SK-N-SH (cell line): ENCODE data around the gene LONRF3. TPM values are rescaled to one million over a fixed set of nuclear protein-coding genes. Genes with fewer than 3 reads are reported as not detected.
A peak's percentile ranks its signal among the peaks of the same experiment; 100 is the strongest.

Source experiments
- CTCF ChIA-PET: fragments of 300-600, 350-600 bp; formaldehyde crosslinking; extraction: SDS; loops from one replicate; lab custom pipeline; 2021; lab: Yijun Ruan, JAX
- POLR2A ChIA-PET: fragments of 350-600 bp; sonication (Branson Sonifier 250); formaldehyde crosslinking; extraction: SDS; loops from one replicate; lab custom pipeline; 2020; ENCODE audit warnings: antibody characterized with exemption, inconsistent platforms; lab: Yijun Ruan, JAX
- DNase-seq: peaks from one replicate; pipeline ENCODE4 v3.0.0; 2012
- H2AFZ ChIP-seq: fragments of 200-600 bp; sonication (generic); 2 replicates; pipeline ENCODE4 v1.8.1; 2016; ENCODE audit warnings: antibody characterized with exemption, mild to moderate bottlenecking, low read depth
- H3F3A ChIP-seq: fragments of 200-600 bp; sonication (generic); replicated peaks from 2 replicates; pipeline ENCODE3; 2016; ENCODE audit warnings: antibody characterized with exemption, mild to moderate bottlenecking; ENCODE audit not compliant: insufficient read depth
- H3K27ac ChIP-seq, 2 experiments: fragments of 200-500 bp in 1 of 2; fragments of 200-600 bp in 1 of 2; sonication (Bioruptor generic) in 1 of 2; sonication (generic), shearing (Covaris generic) in 1 of 2; 2 replicates each; pipeline versions ENCODE4 v1.5.1 to v1.6.1; 2014 to 2016; ENCODE audit warnings: low read depth in 2 of 2, inconsistent platforms in 1 of 2, low read length in 1 of 2, mild to moderate bottlenecking in 1 of 2, mixed read lengths in 1 of 2
- H3K27me3 ChIP-seq: fragments of 200-600 bp; sonication (generic), shearing (Covaris generic); 2 replicates; pipeline ENCODE4 v1.6.1; 2016; ENCODE audit warnings: mixed run types; ENCODE audit not compliant: insufficient read depth
- H3K36me3 ChIP-seq, 2 experiments: fragments of 200-500 bp in 1 of 2; fragments of 200-600 bp in 1 of 2; sonication (Bioruptor generic) in 1 of 2; sonication (generic) in 1 of 2; replicated peaks in 1 of 2; 2 replicates each; pipeline versions ENCODE3 to v1.5.1; 2014 to 2016; ENCODE audit warnings: low read length in 1 of 2, mild to moderate bottlenecking in 1 of 2; ENCODE audit not compliant: insufficient read depth in 2 of 2, control insufficient read depth in 1 of 2
- H3K4me1 ChIP-seq, 2 experiments: fragments of 200-500 bp in 1 of 2; fragments of 200-600 bp in 1 of 2; sonication (Bioruptor generic) in 1 of 2; sonication (generic), shearing (Covaris generic) in 1 of 2; 2 replicates each; pipeline versions ENCODE4 v1.5.1 to v1.6.1; 2014 to 2016; ENCODE audit warnings: low read depth in 1 of 2, low read length in 1 of 2, mixed run types in 1 of 2; ENCODE audit not compliant: insufficient read depth in 2 of 2, control insufficient read depth in 1 of 2
- H3K4me2 ChIP-seq: fragments of 200-600 bp; sonication (generic), shearing (Covaris generic); 2 replicates; pipeline ENCODE4 v1.6.1; 2017; ENCODE audit warnings: mixed run types
- H3K4me3 ChIP-seq, 2 experiments: fragments of 200-500 bp in 1 of 2; fragments of 200-600 bp in 1 of 2; sonication (Bioruptor generic) in 1 of 2; sonication (generic), shearing (Covaris generic) in 1 of 2; 2 replicates each; pipeline versions ENCODE4 v1.5.1 to v1.8.1; 2014 to 2016; ENCODE audit warnings: low read depth in 2 of 2, inconsistent platforms in 1 of 2, low read length in 1 of 2, mild to moderate bottlenecking in 1 of 2, mixed read lengths in 1 of 2, moderate library complexity in 1 of 2
- H3K79me2 ChIP-seq: fragments of 200-600 bp; sonication (generic); 2 replicates; pipeline ENCODE4 v1.8.1; 2017; ENCODE audit warnings: mild to moderate bottlenecking; ENCODE audit not compliant: insufficient read depth
- H3K9ac ChIP-seq: fragments of 200-600 bp; sonication (generic); 2 replicates; pipeline ENCODE4 v1.6.1; 2017; ENCODE audit warnings: mixed run types
- H3K9me2 ChIP-seq: fragments of 200-600 bp; sonication (generic); 2 replicates; pipeline ENCODE4 v1.6.1; 2017; ENCODE audit warnings: mixed run types
- H3K9me3 ChIP-seq: fragments of 200-600 bp; sonication (generic); 2 replicates; pipeline ENCODE4 v1.6.1; 2017; ENCODE audit warnings: mixed run types, mild to moderate bottlenecking, moderate library complexity
- H4K20me1 ChIP-seq: fragments of 200-600 bp; sonication (generic); 2 replicates; pipeline ENCODE4 v1.6.1; 2017; ENCODE audit warnings: mild to moderate bottlenecking, mixed run types; ENCODE audit not compliant: insufficient read depth
- FOXJ3 ChIP-seq: sonication (generic); formaldehyde crosslinking; IDR thresholded peaks from 2 replicates; pipeline ENCODE4 v1.5.1; 2020; ENCODE audit warnings: mild to moderate bottlenecking, missing genetic modification reagents
- MXI1 ChIP-seq: IDR thresholded peaks from 2 replicates; pipeline ENCODE4 v1.6.1; 2012; ENCODE audit warnings: mild to moderate bottlenecking, low read depth, low read length, improper control_type of control experiment
- NFIC ChIP-seq: IDR thresholded peaks from 2 replicates; pipeline ENCODE4 v1.4.0; 2012; ENCODE audit warnings: borderline replicate concordance
- RAD21 ChIP-seq: IDR thresholded peaks from 2 replicates; pipeline ENCODE4 v1.6.1; 2012; ENCODE audit warnings: mild to moderate bottlenecking, low read length
- SIN3A ChIP-seq: IDR thresholded peaks from 2 replicates; pipeline ENCODE4 v1.6.1; 2012; ENCODE audit warnings: low read depth, mild to moderate bottlenecking, low read length, moderate library complexity, borderline replicate concordance
- TEAD4 ChIP-seq: IDR thresholded peaks from 2 replicates; pipeline ENCODE4 v1.4.0; 2012; ENCODE audit warnings: mild to moderate bottlenecking, borderline replicate concordance; ENCODE audit not compliant: insufficient read depth
- WGBS: methylation state at CpG from one replicate; pipeline ENCODE4 v1.1.6; 2017; ENCODE audit warnings: low lambda C conversion rate; 5-methylcytosine and 5-hydroxymethylcytosine counted together
- polyA plus RNA-seq, 3 experiments: library from polyadenylated mRNA; depleted of rRNA; stranded (reverse); fragments of >200 nt; gene quantifications; 2 replicates each; pipeline ENCODE4 v1.2.3, GENCODE V29; 2012
- TF ChIP-seq, protein P1 (sequence below): IDR thresholded peaks from 2 replicates; pipeline ENCODE4 v1.4.0; 2012; ENCODE audit warnings: low read depth, borderline replicate concordance
- TF ChIP-seq, protein P2 (sequence below): fragments of 150-350 bp; IDR thresholded peaks from 2 replicates; pipeline ENCODE4 v1.6.1; 2016; ENCODE audit warnings: mild to moderate bottlenecking, low read depth, low read length
- TF ChIP-seq, protein P3 (sequence below): fragments of 200-600 bp; sonication (generic); IDR thresholded peaks from 2 replicates; pipeline ENCODE4 v1.6.1; 2017; ENCODE audit warnings: antibody characterized with exemption, mild to moderate bottlenecking, moderate library complexity

LONRF3 gene
- polyA plus RNA-seq, 1 of the 3 experiments (the other 2 are of a cell fraction): 0.07 TPM

DNA sequence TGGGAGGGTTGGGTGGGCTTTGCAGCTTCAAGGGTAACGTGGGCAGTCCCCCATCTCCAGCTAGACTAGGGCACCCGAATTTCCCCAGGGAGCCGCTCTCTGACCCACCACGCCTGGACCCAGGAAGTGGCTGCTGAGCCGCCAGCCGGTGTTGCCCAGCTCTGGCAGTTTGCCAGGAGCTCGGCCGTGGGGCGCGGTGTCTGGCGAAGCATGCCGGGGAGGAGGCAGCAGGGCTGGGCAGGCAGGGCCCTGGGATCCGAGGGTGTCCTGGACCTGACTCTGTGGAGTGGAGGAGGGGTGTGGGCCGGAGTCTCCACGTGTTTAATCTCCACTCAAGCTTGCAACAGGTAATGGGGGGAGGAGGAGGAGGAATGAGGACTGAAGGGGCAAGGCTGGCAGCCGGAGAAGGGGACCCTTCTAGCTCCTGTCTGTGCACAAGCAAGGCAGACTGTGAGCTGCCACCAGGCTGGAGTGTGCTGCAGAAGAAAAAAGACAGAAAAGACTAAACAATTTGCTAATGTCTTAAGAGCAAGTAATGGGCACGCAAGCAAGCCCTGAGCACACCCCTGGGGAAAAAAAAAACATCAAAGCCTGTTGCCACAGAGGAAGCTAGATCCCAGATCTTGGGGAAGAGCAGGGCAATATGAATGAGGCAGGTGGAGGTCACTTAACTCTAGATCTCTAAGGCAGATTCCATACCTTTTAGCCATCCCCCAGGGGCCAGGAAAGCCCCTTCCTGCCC, 2.4 kb downstream of the LONRF3 start:
- no peaks in the 10 kb centered on the region for H3K9me2 ChIP-seq
- H3K9ac ChIP-seq: no peak overlapping the region
- H3K9me3 ChIP-seq: no peaks in the 10 kb centered on the region
- no peaks in the 10 kb centered on the region for H3K36me3 ChIP-seq
- H3K27me3 ChIP-seq: peaks cover 65% of the 10 kb centered on the region
- peak overlapping the region; percentile 79; the same call in 1 of the 2 replicates for H3K4me2 ChIP-seq
- DNase-seq: peak; percentile 61
- ChIA-PET POLR2A (no interaction called here), CTCF (no interaction called here)
- peak overlapping the region in 1 of 2 experiments; percentile 27; a peak in 2 of 4 replicates for H3K4me3 ChIP-seq
- H4K20me1 ChIP-seq: no peaks in the 10 kb centered on the region
- no peaks in the 10 kb centered on the region; a peak in 1 of 4 replicates for H3K4me1 ChIP-seq
- H3F3A ChIP-seq: no peaks in the 10 kb centered on the region
- TF ChIP-seq SIN3A (no peak), NFIC (peak; percentile 27; the same call in 1 of the 2 replicates)
- TF ChIP-seq, protein P1, sequence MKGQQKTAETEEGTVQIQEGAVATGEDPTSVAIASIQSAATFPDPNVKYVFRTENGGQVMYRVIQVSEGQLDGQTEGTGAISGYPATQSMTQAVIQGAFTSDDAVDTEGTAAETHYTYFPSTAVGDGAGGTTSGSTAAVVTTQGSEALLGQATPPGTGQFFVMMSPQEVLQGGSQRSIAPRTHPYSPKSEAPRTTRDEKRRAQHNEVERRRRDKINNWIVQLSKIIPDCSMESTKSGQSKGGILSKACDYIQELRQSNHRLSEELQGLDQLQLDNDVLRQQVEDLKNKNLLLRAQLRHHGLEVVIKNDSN: no peak
- no peak overlapping the region for H2AFZ ChIP-seq
- H3K79me2 ChIP-seq: no peaks in the 10 kb centered on the region
- WGBS: 8% methylated on average over 17 of the region's 17 CpGs
- no peak overlapping the region for H3K27ac ChIP-seq

DNA sequence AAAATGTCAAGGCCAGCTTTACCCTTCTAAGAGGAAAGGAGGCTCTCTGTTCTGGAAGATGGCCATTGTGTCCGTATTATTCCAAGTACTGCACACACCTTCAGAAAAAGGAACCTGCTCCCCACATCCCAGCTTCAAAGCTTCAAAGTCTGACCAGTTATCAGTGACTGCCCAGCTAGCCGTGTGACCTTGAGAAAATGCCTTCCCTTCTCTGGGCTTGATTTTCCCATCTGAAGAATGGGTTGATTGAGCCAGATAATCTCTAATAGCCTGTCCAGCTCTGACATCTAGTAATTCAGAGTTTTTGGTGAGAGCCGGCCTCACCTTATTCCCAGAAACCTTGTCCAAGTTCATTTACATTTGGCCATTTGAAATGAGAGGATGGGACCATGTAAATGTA, 3.0 kb downstream of the LONRF3 start:
- H3K27me3 ChIP-seq: peaks cover 61% of the 10 kb centered on the region
- no peak overlapping the region for H3K9ac ChIP-seq
- H3K4me2 ChIP-seq: no peak overlapping the region
- H3K9me2 ChIP-seq: no peaks in the 10 kb centered on the region
- no peak overlapping the region for H3K4me3 ChIP-seq
- H3K4me1 ChIP-seq: no peaks in the 10 kb centered on the region; a peak in 1 of 4 replicates
- H3K36me3 ChIP-seq: no peaks in the 10 kb centered on the region
- H3F3A ChIP-seq: no peaks in the 10 kb centered on the region
- H3K9me3 ChIP-seq: no peaks in the 10 kb centered on the region
- no peak overlapping the region for H2AFZ ChIP-seq
- DNase-seq: no peak
- H3K27ac ChIP-seq: no peak overlapping the region
- TF ChIP-seq RAD21: no peak
- TF ChIP-seq, protein P2, sequence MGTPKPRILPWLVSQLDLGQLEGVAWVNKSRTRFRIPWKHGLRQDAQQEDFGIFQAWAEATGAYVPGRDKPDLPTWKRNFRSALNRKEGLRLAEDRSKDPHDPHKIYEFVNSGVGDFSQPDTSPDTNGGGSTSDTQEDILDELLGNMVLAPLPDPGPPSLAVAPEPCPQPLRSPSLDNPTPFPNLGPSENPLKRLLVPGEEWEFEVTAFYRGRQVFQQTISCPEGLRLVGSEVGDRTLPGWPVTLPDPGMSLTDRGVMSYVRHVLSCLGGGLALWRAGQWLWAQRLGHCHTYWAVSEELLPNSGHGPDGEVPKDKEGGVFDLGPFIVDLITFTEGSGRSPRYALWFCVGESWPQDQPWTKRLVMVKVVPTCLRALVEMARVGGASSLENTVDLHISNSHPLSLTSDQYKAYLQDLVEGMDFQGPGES: no peak
- TF ChIP-seq, protein P3, sequence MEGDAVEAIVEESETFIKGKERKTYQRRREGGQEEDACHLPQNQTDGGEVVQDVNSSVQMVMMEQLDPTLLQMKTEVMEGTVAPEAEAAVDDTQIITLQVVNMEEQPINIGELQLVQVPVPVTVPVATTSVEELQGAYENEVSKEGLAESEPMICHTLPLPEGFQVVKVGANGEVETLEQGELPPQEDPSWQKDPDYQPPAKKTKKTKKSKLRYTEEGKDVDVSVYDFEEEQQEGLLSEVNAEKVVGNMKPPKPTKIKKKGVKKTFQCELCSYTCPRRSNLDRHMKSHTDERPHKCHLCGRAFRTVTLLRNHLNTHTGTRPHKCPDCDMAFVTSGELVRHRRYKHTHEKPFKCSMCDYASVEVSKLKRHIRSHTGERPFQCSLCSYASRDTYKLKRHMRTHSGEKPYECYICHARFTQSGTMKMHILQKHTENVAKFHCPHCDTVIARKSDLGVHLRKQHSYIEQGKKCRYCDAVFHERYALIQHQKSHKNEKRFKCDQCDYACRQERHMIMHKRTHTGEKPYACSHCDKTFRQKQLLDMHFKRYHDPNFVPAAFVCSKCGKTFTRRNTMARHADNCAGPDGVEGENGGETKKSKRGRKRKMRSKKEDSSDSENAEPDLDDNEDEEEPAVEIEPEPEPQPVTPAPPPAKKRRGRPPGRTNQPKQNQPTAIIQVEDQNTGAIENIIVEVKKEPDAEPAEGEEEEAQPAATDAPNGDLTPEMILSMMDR: no peak
- TF ChIP-seq MXI1: no peak
- no peak for TF ChIP-seq TEAD4
- no peak for TF ChIP-seq FOXJ3 (CRISPR knock-in tag)
- 29% methylated on average over 3 of the region's 3 CpGs for WGBS
- no peaks in the 10 kb centered on the region for H3K79me2 ChIP-seq
- ChIA-PET CTCF (no interaction called here), POLR2A (no interaction called here)
- H4K20me1 ChIP-seq: no peaks in the 10 kb centered on the region
